Measurements from ENCODE around the gene APBB1.

APBB1 gene

DNA sequence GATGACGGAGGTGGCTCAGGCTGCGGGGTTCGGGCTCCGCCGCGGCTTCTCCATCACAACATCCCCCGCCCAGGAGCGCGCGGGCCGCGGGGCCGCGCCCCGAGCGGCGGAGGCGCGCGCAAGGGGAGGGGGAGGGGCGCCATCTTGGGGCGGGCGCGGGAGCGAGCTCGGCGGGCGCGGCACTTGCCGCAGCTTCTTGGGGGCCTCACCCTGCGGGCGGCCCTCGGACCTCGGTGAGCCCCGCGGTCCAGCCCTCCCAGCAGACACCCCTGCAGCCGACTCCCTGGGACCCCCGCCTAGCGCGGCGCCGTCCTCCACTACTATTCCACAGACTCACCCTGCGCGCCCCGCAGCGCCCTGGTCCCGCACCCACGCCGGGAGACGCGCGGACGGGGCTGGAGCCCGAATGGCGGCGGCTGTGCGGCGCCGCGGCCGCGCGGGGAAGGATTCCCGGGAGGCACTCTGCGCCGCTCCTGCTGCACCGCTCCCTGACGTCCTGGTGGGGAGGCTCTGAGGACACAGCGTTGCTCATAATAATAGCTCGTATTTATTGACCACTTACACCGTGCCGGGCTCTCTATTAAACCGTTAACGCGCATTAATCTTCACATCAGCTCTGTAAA is at the start of gene APBB1:
APBB1 (minus strand) TSS at position 86 of the 623 bp plus-strand sequence. CDS start 7,747 bp downstream, outside the sequence.
- peak; percentile 80 to 84 for DNase-seq

DNA sequence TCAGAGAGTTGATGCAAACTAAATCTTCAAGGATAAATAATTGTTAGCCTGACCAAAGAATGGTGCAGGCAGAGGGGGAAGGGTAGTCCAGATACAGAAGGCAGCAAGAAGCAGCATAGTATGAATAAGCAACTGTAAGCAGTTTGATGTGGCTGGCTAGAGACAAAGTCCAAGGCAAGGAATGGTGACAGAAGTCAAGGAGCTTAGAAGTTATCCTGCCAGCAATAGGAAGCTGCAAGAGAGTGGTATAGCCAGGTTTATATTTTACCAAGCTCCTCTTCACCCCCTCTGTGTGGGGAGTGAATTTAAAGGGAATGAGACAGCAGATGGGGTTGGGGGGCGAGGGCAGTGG is 40.2 kb upstream of the APBB1 start:
- no peak for DNase-seq

GRCh38 chr11:6458352-6459098 is 39.6 kb upstream of the APBB1 start:
- DNase-seq: no peak

GRCh38 chr11:6457581-6458320 is 38.9 kb upstream of the APBB1 start:
- DNase-seq: no peak

DNA sequence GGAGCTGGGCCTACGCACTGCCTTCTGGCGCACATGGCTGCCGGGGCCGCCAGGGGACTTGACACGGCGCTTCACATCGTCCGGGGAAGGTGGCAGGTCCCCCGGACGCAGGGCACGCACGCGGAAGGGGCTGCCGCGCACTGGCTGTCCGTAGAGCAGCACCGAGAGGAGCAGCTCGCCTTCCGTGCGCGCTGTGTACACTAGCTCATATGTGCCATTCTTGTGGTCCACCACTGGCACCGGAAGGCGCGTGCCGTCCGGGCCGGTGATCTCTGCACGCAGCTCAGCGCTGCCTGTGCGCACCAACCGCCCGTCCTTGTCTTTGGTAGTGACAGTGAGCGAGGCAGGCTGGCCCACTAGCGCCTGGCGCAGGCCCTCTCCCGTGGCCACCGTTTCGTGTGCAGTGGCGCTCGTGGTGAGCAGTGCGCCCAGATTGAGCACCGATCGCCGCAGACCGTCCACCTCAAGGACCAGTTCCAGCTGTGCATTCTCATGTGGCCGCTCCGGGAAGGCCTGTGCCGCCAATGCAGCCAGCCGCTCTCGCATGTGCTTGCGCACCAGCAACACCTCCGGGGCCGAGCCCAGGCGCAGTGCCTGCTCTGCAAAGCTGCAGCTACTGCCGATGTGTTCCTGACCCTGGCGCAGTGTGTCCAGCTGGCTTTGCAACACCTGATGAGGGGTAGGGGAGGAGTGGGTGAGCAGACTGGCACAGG is 37.6 kb upstream of the APBB1 start:
- no peak for DNase-seq

- DNase-seq: no peak
Observed at GRCh38 chr11:6455070-6455469, 36.2 kb upstream of the APBB1 start.

- no peak for DNase-seq
Observed at GRCh38 chr11:6453152-6453551, 34.3 kb upstream of the APBB1 start.

DNA sequence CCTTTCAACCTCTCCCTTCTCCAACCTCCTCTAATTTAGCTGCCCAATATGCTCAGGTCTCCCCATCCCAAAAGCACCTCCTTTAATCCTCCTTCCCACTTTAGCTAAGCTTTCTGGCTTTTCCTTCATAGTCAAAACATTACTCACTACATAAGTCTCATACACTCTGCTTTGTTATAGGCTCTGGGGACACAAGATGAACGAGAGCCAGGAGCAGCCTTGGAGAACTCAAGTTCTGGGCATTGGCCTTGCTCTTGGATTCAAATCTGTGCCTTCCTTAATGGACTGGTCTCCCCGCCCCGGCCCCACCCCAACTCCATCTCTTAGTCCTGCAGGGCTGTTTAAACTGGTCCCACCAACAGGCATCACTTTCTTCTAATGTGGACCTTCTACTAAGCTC is 33.3 kb upstream of the APBB1 start:
- no peak for DNase-seq

GRCh38 chr11:6448574-6448973 is 29.7 kb upstream of the APBB1 start:
- no peak for DNase-seq

GRCh38 chr11:6443269-6444003 is 24.5 kb upstream of the APBB1 start:
- peak; percentile 68 to 70 for DNase-seq

GRCh38 chr11:6442441-6442840 is 23.5 kb upstream of the APBB1 start:
- no peak for DNase-seq

GRCh38 chr11:6440906-6441358 is 22.0 kb upstream of the APBB1 start, which contains the start of gene HPX:
Gene HPX, minus strand, starts transcription at chr11:6440987. Its CDS starts 24 bp downstream, at chr11:6440963.
- no peak for DNase-seq

DNA sequence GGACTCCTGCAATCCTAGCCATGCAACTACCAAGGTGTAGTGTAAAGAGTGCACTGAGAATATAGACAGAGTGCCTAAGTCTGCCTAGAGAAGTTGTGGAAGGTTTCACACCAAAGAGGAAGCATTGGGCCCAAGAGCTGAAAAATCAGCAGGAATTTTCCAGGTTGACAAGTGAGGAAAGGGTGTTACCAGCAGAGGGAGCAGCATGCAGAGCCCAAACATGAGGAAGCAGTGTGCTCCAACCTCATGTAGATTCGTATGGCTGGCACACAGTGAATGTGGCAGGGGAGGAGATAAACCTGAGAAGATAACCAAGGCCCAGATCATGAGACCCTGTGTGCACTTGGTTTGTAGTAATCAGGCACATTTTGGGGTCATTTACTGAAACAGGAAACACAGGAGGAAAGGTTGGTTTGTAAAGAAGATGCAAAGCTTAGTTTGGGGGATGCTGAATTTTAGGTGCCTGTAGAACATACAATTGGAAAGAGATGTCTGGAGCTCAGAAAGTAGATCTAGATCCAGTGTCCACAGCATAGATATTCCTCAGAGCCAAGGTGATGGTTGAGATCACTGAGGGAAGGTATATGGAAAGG is 20.2 kb upstream of the APBB1 start:
- peak; percentile 48 to 53 for DNase-seq

- no peak for DNase-seq
Observed at GRCh38 chr11:6437993-6438392, 19.1 kb upstream of the APBB1 start.

DNA sequence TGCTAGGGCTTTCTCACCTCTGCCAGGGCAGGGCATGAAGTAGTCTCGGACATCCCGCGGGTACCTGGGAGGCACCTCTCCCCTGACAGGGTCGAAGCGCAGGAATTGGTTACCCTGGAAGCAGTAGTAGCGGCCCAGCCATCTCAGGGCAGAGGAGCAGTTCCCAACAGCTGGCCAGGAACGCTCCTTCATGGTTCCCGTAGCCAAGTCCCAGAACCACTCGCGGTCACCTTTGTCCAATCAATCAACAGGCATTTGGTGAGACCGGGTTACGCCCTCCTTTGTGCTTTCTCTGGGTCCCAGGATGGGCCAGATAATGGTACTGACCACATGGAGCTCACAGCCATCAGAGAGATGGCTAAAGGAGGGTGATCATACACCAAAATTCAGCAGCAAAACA is 18.5 kb upstream of the APBB1 start:
- DNase-seq: no peak

GRCh38 chr11:6433998-6434660 is 15.2 kb upstream of the APBB1 start:
- DNase-seq: no peak

GRCh38 chr11:6431861-6432260 is 13.0 kb upstream of the APBB1 start:
- DNase-seq: no peak

GRCh38 chr11:6427516-6427915 is 8.6 kb upstream of the APBB1 start:
- DNase-seq: no peak

GRCh38 chr11:6420677-6421076 is 1.8 kb upstream of the APBB1 start:
- DNase-seq: no peak

DNA sequence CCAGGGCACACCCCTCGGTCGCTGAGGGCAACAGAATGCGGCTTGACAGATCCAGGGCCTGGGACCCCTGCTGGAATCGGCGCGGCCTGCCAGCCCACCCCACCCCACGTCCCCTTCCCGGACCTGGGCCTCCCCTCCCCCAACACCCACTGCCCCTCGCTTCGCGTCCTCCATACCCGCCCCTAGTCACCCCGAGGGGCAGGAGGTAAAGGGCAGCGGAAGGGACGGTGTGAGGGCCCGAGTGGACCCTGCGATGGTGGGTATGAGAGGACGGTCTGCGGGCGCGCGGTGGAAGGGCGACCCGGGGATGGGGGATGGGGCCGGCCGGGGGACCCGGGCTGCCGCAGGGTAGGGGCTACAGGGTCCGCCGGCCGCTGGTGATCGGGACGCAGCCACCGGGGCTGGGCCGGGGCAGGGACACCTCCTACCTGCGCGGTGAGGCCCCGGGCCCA is 311 bp downstream of the APBB1 start:
- peak in 1 of 2 experiments; percentile 48 for DNase-seq

GRCh38 chr11:6417907-6418556 is 862 bp downstream of the APBB1 start:
- DNase-seq: no peak

All from activated T-cell treated with anti-CD3 and anti-CD28 coated beads, Interleukin-2, amount 50 U/mL, for 48 hours (primary cell).